Muscle of arm (tissue), 14 donors: Measurements from ENCODE around the gene LAMTOR1. TPM values are rescaled to one million over a fixed set of nuclear protein-coding genes. Genes with fewer than 3 reads are reported as not detected.
A peak's percentile ranks its signal among the peaks of the same experiment; 100 is the strongest.
"Not testable (repeated sequence)": the region's sequence is repeated elsewhere in the genome, so short reads cannot be mapped to it uniquely, and the experiment has no call there.

ENCODE experiments used
- DNase-seq: peaks from one replicate; pipeline ENCODE4 v3.0.0-alpha.2; 2013
- long read RNA-seq, 11 donors: transcript quantifications; one replicate each; lab custom pipeline, GENCODE V29; 2026
- polyA plus RNA-seq, 12 donors: library from polyadenylated mRNA; unstranded; fragments of 120-200 nt; gene quantifications; one replicate each; pipeline ENCODE4 v1.2.1, GENCODE V29; 2013; ENCODE audit not compliant: insufficient read length in 12 of 12

Gene LAMTOR1
- 10 to 100 TPM in 11 of 12 donors, not detected in 1; 70.3 to 94.5 (median 83.5) TPM for polyA plus RNA-seq
- long read RNA-seq, donor 1, transcript LAMTOR1-201 (5 exons, 1,179 nt): major isoform, 60 of 67 reads
- long read RNA-seq, donor 1, partial matches to known transcripts: 6 of 67 reads
- long read RNA-seq, donor 1, other reads (novel, unspliced or antisense): 0 of 67 reads
- long read RNA-seq, donor 2, transcript LAMTOR1-201 (5 exons, 1,179 nt): major isoform, 66 of 67 reads
- long read RNA-seq, donor 2, partial matches to known transcripts: 0 of 67 reads
- long read RNA-seq, donor 2, other reads (novel, unspliced or antisense): 0 of 67 reads
- long read RNA-seq, donor 3, transcript LAMTOR1-201 (5 exons, 1,179 nt): major isoform, 26 of 27 reads
- long read RNA-seq, donor 3, partial matches to known transcripts: 0 of 27 reads
- long read RNA-seq, donor 3, other reads (novel, unspliced or antisense): 0 of 27 reads
- long read RNA-seq, donor 4, transcript LAMTOR1-201 (5 exons, 1,179 nt): major isoform, 14 of 16 reads
- long read RNA-seq, donor 4, partial matches to known transcripts: 0 of 16 reads
- long read RNA-seq, donor 4, other reads (novel, unspliced or antisense): 0 of 16 reads
- long read RNA-seq, donor 5: 0 reads
- long read RNA-seq, donor 6, transcript LAMTOR1-201 (5 exons, 1,179 nt): major isoform, 22 of 22 reads
- long read RNA-seq, donor 6, partial matches to known transcripts: 0 of 22 reads
- long read RNA-seq, donor 6, other reads (novel, unspliced or antisense): 0 of 22 reads
- long read RNA-seq, donor 7, transcript LAMTOR1-201 (5 exons, 1,179 nt): major isoform, 30 of 31 reads
- long read RNA-seq, donor 7, partial matches to known transcripts: 0 of 31 reads
- long read RNA-seq, donor 7, other reads (novel, unspliced or antisense): 0 of 31 reads
- long read RNA-seq, donor 8, transcript LAMTOR1-201 (5 exons, 1,179 nt): major isoform, 58 of 64 reads
- long read RNA-seq, donor 8, partial matches to known transcripts: 5 of 64 reads
- long read RNA-seq, donor 8, other reads (novel, unspliced or antisense): 0 of 64 reads
- long read RNA-seq, donor 9, transcript LAMTOR1-201 (5 exons, 1,179 nt): major isoform, 48 of 54 reads
- long read RNA-seq, donor 9, partial matches to known transcripts: 5 of 54 reads
- long read RNA-seq, donor 9, other reads (novel, unspliced or antisense): 0 of 54 reads
- long read RNA-seq, donor 10, transcript LAMTOR1-201 (5 exons, 1,179 nt): major isoform, 51 of 52 reads
- long read RNA-seq, donor 10, partial matches to known transcripts: 0 of 52 reads
- long read RNA-seq, donor 10, other reads (novel, unspliced or antisense): 0 of 52 reads
- long read RNA-seq, donor 11, transcript LAMTOR1-201 (5 exons, 1,179 nt): major isoform, 64 of 68 reads
- long read RNA-seq, donor 11, partial matches to known transcripts: 0 of 68 reads
- long read RNA-seq, donor 11, other reads (novel, unspliced or antisense): 0 of 68 reads

DNA sequence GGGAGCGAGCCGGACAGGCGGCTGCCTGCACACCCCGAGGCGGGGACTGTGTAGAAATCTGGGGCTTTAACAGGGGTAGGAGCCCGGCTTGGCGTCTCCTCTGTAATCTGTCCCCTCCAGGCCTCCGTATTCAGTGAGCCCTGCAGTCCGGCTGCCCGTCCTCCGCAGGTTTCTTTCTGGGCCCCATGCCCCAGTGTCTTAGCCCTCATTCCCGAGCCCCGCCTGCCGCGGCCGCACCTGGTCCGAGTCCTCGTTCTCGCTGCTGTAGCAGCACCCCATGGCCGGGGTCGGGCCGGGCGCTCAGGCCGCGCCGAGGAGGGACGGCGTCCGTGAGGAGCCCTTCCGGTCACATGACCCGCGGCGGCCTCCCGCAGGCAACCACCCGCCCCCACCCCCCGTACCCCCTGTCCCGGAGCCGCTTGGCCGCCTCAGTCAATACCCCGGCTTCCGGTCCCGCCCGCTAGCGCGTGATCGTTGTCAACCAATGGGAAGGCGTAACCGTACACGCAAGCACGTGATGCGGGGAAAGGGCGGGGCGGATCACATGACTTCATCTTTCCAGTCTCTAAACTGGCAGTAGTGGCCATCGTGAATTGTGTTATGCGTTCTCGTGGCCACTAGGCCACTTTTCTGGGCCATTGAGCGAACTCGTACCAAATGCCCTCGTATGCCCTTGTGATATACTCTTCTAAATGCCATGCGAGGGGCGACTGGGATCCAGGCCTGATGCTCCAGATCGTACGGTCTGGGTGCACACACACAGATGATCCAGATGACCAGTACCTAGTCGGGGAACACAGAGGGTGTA is at the start of gene LAMTOR1:
TSS of gene LAMTOR1 (minus strand) at position 352 of the 808 bp plus-strand sequence. CDS start at position 279, 73 bp downstream.
- peak; percentile 99 for DNase-seq

DNA sequence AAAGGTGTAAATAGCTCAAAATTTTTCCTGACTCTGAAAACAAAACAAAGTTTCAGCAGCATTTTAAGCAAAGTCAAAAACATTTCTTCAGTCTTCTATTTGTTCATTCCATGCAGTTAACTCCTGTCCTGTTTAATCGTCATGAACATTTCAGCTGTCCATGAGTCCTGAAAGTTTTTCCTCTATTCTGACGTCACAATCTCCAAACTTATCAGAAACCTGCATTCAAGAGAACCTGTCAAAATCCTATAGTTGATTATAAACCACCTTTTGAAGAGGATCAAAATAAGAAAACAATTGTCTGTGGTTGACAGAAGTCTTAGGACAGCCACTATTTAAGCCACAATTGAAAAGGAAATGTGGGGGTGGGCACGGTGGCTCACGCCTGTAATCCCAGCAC is 47.8 kb upstream of the LAMTOR1 start:
- no peak for DNase-seq

DNA sequence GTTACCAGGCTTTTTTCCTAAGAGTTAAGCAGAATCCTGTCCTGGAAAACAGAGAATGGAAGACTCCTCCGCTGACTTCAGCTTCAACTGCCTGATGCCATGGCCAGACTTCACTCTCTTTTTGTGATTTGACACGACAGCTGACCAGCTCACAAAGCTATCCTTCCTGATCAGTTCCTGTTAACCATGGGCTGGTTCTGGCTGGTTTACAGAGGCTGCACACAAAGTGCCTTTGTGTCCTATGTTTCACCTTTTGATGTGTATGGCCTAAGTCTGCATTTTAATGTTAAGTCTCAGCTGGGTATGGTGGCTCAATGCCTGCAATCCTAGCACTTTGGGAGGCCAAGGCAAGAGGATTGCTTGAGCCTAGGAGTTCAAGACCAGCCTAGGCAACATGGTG is 43.5 kb upstream of the LAMTOR1 start:
- no peak for DNase-seq

DNA sequence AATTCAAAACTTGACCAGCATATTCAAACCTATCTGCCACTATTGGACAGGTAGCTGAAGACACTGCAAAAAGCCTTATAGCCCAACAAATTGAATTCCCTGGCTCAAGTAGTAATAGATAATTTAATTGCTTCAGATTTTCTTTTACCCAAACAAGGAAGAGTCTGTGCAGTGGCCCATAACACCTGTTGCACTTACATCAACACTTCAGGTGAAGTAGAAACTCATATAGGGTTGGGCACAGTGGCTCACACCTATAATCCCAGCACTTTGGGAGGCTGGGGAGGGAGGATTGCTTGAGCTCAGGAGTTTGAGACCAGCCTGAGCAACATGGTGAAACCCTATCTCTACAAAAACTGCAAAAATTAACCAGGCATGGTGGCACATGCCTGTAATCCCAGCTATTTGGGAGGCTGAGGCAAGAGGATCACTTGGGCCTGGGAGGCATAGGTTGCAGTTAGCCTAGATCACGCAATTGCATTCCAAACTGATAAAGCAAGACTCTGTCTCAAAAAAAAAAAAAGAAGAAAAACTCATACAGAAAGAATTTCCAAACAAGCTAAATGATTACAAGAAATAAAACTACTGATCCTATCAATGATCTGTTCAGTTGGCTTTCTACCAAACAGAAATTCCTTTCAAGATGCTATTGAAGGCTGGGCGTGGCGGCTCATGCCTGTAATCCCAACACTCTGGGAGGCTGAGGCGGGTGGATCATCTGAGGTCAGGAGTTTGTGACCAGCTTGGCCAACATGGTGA is 41.9 kb upstream of the LAMTOR1 start:
- no peak for DNase-seq

DNA sequence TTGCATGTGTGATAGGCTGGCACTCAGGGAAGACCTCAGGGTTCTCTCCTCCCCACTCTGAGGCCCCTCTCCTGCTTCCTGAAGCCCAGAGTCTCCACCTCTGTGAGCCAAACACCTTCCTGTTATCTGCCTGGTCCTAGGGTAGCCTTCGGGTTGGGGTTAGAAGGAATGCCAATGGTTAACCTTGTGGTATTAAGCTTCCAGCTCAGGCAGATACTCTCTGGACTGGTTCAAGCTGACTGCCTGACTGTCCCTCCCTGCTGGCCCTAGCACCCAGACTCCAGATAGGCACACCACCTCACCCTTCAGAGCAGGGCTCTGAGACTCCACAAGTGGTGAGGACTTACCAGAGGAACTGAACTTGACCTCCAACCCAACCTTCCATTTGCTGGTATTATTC is 39.4 kb upstream of the LAMTOR1 start:
- not testable (repeated sequence) for DNase-seq

DNA sequence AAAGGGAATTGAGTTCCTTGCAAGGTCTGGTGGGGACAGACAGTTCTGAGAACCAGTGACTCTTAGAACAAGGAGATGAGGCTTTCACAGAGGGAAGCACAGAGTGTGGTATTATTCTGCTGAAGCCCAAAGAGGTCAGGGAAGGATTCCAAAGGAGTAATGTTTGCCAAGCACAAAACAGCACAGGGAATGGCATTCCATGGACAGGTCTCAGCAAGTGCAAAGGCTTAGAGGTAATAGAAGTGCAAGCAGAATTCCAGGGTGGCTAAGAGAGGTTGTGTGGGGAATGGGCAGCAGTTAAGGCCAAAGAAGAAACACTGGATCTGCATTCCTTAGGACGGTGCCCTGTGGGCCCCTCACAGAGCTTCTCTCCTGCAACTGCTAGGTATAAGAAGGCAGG is 39.0 kb upstream of the LAMTOR1 start:
- not testable (repeated sequence) for DNase-seq

DNA sequence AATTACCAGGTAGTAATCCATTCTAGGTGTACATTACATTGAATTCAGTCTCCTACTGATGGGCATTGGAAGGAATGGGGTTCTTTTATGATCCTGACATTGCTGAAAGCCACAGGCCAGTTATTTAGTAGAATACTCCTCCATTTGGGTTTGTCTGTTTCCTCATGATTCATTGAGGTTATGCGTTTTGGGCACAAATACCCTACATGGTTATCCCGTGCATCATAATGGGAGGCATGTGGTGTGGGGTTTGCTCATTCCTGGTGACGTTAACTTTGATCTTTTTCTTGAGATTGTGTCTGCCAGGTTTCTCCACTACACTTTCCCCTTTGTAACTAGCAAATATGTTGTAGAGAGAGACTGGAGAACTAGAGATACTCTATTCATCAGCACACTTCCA is 38.0 kb upstream of the LAMTOR1 start:
- DNase-seq: no peak

DNA sequence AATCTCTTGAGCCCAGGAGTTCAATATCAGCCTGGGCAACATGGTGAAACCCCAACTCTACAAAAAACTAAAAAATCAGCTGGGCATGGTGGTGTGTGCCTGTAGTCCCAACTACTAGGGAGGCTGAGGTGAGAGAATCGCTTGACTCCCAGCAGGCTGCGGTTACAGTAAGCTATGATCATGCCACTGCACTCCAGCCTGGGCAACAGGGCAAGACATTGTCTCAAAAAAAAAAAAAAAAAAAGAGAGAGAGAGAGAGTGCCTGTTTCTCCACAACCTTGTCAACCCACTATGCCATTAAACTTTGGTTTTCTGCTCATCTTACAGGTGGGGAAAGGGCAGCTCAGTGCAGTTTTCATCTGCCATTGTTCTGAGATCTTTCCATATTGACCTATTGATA is 37.6 kb upstream of the LAMTOR1 start:
- no peak for DNase-seq

DNA sequence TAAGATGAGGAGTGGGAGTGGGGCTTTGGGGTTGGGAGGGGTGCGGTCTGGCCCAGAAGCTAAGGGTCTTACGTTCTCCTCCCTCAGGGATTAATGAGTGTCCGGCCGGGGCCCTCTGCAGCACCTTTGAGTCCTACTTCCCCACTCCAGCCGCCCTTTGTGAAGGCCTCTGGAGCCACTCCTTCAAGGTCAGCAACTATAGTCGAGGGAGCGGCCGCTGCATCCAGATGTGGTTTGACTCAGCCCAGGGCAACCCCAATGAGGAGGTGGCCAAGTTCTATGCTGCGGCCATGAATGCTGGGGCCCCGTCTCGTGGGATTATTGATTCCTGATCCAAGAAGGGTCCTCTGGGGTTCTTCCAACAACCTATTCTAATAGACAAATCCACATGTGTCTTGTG is 36.4 kb upstream of the LAMTOR1 start:
- no peak for DNase-seq

DNA sequence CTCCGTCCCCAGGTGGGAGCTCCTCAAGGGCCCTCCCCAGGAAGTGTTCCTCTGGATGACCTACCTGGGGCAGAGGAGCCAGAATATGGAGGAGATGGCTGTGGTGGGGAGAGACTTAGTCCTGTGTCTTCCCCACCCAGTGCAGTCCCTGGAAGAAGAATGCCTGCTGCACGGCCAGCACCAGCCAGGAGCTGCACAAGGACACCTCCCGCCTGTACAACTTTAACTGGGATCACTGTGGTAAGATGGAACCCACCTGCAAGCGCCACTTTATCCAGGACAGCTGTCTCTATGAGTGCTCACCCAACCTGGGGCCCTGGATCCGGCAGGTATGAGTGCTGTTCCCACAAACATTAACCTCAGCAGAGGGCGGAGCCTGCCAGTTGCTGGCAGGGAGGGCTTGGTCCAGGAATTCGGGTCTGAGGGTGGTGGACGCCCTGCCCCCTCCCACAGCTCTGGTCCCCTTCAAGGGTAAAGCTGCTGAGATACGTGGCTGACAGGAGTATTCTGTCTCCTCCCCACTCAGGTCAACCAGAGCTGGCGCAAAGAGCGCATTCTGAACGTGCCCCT is 35.8 kb upstream of the LAMTOR1 start:
- no peak for DNase-seq

DNA sequence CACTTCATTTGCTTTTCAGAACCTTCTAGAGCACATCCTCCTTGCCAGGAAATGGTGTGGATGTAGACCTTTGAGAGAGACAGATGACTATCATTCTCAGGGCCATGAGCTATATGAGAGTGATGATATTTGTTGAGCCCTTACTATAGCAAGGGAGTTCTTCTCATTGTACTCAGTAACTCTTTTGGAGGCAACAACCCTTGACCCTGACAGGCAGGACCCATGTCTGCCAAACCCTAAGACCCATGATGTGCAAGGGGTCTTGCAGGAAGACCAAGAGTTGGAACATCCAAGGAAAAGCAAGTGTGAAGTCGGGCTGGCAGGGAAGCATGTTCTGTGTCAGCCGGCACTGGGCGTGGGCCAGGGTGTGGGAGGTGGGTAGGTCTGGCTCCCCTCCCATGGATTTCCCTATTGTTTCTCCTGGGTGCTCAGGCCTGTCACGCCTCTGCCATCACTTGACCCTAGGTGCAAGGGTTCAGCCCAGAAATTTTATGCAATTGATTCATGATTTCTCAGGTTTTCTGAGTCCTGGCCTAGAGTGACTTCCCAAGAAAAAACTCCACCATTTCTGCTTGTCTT is 33.7 kb upstream of the LAMTOR1 start:
- no peak for DNase-seq

DNA sequence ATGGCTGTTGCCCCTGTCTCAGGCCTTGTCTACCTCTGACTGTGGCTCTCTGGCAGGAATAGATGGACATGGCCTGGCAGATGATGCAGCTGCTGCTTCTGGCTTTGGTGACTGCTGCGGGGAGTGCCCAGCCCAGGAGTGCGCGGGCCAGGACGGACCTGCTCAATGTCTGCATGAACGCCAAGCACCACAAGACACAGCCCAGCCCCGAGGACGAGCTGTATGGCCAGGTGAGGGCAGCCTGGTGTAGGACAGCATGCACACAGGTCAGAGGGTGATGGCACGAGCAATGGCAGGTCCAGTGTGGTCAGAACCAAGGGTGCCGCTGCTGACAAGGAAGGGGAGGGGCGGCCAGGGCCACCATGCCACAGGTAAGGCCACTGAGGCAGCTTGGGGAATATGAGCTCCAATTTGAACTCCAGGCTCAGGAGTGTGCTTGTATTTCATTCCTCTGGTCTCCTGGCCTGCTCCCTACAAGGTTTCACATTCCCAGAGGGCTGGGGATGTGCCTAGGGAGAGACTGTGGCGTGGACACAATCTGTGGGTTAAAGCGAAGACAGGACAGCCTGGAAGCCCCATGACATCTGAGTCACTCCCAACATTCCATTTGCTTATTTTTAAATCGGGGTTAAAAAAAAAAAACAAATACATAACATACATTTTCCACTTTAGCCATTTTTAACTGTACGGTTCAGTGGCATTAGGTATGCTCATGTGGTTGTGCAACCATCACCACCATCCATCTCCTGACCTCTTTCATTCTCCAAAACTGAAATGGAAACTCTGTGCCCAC is 33.0 kb upstream of the LAMTOR1 start:
- DNase-seq: no peak

DNA sequence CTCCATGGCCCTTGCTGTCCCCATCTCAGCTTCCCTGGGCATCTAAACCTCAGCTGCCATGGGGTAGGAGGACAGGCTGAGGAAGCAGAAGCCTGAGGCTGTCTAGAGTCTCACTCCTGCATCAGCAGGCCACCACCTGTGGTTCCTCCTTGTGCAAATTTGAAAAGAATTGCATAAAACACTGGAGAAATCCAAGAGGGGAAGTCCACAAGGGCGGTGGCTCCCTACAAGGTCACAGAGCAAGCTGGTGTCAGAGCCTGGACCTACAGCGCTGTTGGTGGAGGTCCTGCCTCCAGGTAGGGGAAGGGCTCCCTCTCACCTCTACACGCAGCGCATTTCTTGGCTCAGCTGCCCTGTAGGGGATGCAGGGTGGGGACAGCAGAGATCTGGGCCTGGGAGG is 32.4 kb upstream of the LAMTOR1 start, which contains the start of gene FOLR3:
TSS of gene FOLR3 (plus strand) at position 253 of the 400 bp plus-strand sequence. CDS start 228 bp downstream, outside the sequence.
- DNase-seq: not testable (repeated sequence)

DNA sequence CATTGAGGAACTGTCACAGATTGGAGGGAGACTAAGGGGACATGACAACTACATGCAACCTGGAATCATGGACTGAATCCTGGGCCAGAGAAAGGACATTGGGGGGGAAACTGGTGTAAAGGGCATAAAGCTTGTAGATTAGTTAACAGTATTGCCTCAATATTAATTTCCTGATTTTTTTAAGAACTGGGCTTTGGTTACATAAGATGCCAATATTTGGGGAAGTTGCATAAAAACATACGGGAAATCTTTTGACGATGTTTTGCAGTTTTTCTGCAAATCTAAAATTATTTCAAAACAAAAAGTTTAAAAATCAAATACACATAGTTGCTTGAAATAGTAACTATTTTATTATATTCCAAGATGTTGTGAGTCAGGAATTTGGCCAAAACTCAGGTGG is 29.5 kb upstream of the LAMTOR1 start:
- DNase-seq: no peak

DNA sequence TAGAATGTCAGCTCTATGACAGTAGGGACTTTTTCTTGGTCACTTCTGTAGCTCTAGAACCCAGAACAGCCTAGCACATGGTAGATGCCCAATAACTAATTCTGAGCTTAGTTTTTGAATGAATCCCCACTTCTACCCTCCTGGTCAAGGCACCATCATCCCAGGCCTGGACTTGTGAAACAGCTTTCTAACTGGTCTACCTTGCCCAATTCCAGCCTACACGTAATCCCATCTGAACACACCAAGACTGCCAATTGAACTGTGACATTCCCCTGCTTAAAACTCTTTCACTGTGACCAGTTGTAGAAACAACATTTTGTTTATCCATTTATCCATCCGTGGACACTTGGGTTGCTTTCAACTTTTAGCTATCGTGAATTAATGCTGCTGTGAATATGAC is 26.3 kb upstream of the LAMTOR1 start:
- no peak for DNase-seq

DNA sequence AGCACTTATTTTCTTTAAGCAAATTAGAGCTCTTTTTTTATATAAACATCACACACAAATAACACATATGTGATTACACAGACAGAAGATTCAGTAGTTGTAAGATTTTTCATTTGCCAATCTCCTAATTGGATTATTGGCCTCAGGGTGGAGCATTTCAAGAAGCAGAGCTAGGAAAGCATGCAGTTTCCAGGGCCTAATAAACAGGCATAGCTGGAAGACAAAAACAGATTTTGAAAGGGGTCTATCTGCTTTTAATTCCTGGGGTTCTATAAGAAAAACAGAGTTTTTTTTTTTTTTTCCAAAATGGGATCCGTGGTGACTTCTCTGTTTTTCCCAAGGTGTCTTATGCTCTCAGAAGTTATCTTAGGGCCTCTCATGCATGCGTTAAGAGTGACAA is 24.8 kb upstream of the LAMTOR1 start:
- no peak for DNase-seq

DNA sequence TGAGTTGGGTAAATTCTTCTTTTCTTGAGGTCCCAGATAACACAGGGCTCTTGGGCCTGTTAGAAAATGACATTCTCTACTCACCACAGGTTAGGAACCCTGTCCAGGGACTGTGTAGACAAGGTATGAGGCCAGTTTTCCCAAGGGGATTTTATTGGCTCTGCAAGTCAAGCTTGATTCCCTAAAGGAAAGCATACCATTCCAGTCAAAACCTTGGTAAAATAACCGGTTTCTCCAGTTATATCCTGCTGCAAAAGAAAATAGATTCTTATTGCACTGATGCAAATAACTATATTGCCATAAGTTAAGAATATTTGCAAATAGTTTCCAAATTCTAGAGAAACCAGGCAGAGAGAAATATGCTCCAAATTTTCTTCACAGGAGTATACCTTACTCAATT is 22.9 kb upstream of the LAMTOR1 start:
- DNase-seq: no peak

DNA sequence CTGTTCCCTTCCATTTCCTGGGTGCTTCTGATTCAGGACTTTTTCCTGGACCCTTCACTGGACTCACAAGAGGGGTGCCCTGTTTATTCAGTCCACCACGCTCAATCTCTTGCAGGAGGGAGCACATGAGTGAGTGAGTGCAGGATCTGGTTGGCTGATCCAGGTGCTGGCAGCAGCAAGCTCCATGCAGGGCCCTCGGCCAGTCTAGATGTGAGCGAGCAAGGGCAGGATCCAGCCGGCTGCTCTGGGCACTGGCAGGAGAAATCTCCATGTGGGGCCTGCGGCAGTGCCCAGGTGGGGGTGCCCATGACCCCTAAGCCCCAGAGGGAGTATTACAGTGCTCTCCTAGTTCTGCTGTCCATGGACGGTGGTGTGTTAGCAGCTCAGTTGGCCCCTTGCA is 20.9 kb upstream of the LAMTOR1 start:
- no peak for DNase-seq
